Cardiac fibroblast (primary cell): ENCODE results near the gene SRRM4.

Experiments
- DNase-seq, 2 donors: peaks; one replicate each; pipeline versions ENCODE4 v3.0.0 to v3.0.0-alpha.2; 2010; ENCODE audit warnings: low read depth in 2 of 2
- H3K4me3 ChIP-seq, 2 donors: replicated peaks in 1 of 2; 1 replicate in 1 of 2; 2 replicates in 1 of 2; pipeline ENCODE4 v1.5.1; 2011; ENCODE audit warnings: low read depth in 2 of 2, low read length in 2 of 2, mild to moderate bottlenecking in 2 of 2, moderate library complexity in 1 of 2
- CTCF ChIP-seq: IDR thresholded peaks from one replicate; pipeline ENCODE4 v1.5.1; 2011; ENCODE audit warnings: low read depth, mild to moderate bottlenecking, low read length, inconsistent platforms

Gene SRRM4

GRCh38 chr12:119060847-119061796 is 79.8 kb downstream of the SRRM4 start:
- peak; percentile 35 to 50 for DNase-seq
- H3K4me3 ChIP-seq, result no peak overlapping the region
- no peak for TF ChIP-seq CTCF

GRCh38 chr12:119068129-119068856 is 87.0 kb downstream of the SRRM4 start:
- DNase-seq, result no peak
- no peak for TF ChIP-seq CTCF
- no peak overlapping the region for H3K4me3 ChIP-seq

- no peak for DNase-seq
- no peak overlapping the region for H3K4me3 ChIP-seq
- TF ChIP-seq CTCF, result no peak
Measured at GRCh38 chr12:119069147-119069642, 87.9 kb downstream of the SRRM4 start.

GRCh38 chr12:119071176-119071575 is 89.8 kb downstream of the SRRM4 start:
- no peak overlapping the region for H3K4me3 ChIP-seq
- DNase-seq, result no peak
- no peak for TF ChIP-seq CTCF

- DNase-seq, result no peak
- no peak overlapping the region for H3K4me3 ChIP-seq
- no peak for TF ChIP-seq CTCF
Measured at GRCh38 chr12:119071638-119072231, 90.4 kb downstream of the SRRM4 start.

GRCh38 chr12:119072440-119072839 is 91.1 kb downstream of the SRRM4 start:
- DNase-seq, result no peak
- TF ChIP-seq CTCF, result no peak

More at GRCh38 chr12:119072440-119072839, 91.1 kb downstream of the SRRM4 start:
- H3K4me3 ChIP-seq, result no peak overlapping the region
